ENCODE measurements around the gene ACACB.

ACACB gene

DNA sequence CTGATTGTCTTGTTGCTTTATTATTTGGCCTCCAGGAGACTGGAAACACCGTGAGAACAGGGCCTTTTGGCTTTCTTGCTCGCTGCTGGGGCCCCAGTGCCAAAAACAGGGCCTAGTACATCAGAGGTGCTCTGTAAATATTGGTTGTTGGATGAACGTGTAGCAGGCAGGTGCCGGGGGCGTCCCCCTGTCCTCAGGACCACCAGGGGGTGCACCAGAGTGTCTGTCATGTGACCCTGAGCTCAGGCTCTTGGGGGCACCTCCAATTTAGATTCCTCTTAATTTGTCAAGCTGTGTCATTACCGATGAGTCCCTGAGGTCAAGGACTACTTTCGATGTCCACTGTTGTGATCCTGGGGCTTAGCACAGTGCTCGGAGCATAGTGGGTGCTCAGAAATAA is 87.1 kb downstream of the ACACB start:
- H3K4me1 ChIP-seq (ENCODE audit: insufficient read depth, low read length, severe bottlenecking), result no peaks in the 10 kb centered on the region
- no peaks in the 10 kb centered on the region for H3K36me3 ChIP-seq (ENCODE audit: insufficient read depth, low read length)
- H3K9ac ChIP-seq (ENCODE audit: low read length), result no peak overlapping the region
- H3K27ac ChIP-seq (ENCODE audit: low read depth, low read length, poor library complexity, severe bottlenecking), result no peak overlapping the region
- no peaks in the 10 kb centered on the region for H3K9me2 ChIP-seq (ENCODE audit: low read depth, low read length)
- TF ChIP-seq, protein P1, sequence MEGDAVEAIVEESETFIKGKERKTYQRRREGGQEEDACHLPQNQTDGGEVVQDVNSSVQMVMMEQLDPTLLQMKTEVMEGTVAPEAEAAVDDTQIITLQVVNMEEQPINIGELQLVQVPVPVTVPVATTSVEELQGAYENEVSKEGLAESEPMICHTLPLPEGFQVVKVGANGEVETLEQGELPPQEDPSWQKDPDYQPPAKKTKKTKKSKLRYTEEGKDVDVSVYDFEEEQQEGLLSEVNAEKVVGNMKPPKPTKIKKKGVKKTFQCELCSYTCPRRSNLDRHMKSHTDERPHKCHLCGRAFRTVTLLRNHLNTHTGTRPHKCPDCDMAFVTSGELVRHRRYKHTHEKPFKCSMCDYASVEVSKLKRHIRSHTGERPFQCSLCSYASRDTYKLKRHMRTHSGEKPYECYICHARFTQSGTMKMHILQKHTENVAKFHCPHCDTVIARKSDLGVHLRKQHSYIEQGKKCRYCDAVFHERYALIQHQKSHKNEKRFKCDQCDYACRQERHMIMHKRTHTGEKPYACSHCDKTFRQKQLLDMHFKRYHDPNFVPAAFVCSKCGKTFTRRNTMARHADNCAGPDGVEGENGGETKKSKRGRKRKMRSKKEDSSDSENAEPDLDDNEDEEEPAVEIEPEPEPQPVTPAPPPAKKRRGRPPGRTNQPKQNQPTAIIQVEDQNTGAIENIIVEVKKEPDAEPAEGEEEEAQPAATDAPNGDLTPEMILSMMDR (IDR thresholded peaks at IDR 0.05; ENCODE audit: low read length), result no peak
- TF ChIP-seq EZH2 (IDR thresholded peaks at IDR 0.05; ENCODE audit: borderline replicate concordance, low read length), result no peak
- no peaks in the 10 kb centered on the region for H3F3A ChIP-seq (ENCODE audit: insufficient read depth, low read length)
- no peaks in the 10 kb centered on the region for H4K20me1 ChIP-seq (ENCODE audit: insufficient read depth, low read length)
- H3K9me3 ChIP-seq (ENCODE audit: low read length), result no peaks in the 10 kb centered on the region
- H3K4me2 ChIP-seq (ENCODE audit: low read length), result no peak overlapping the region
- H2AFZ ChIP-seq (ENCODE audit: low read length), result no peak overlapping the region
- H3K79me2 ChIP-seq (ENCODE audit: insufficient read depth, low read length), result no peaks in the 10 kb centered on the region
- no peak overlapping the region for H3K4me3 ChIP-seq (ENCODE audit: low read depth, low read length, poor library complexity, severe bottlenecking)
- no peaks in the 10 kb centered on the region for H3K27me3 ChIP-seq (ENCODE audit: insufficient read depth, low read length)

DNA sequence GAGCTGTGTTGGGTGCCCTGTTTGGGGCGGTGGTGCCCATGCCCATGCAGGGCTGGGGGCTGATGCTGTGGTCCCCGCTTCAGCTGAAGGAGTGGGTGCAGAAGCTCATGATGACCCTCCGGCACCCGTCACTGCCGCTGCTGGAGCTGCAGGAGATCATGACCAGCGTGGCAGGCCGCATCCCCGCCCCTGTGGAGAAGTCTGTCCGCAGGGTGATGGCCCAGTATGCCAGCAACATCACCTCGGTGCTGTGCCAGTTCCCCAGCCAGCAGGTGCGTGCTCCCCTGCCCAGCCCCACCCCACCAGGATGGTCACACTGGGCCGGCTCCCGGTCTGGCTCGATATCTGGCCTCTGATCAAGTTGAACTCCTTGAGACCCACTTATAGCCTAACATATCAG is 92.7 kb downstream of the ACACB start:
- Histone ChIP-seq H3K36me3 (ENCODE audit: insufficient read depth, low read length) (no peaks in the 10 kb centered on the region), H2AFZ (ENCODE audit: low read length) (no peak overlapping the region), H3K4me1 (ENCODE audit: insufficient read depth, low read length, severe bottlenecking) (no peaks in the 10 kb centered on the region), H4K20me1 (ENCODE audit: insufficient read depth, low read length) (no peaks in the 10 kb centered on the region), H3K9me2 (ENCODE audit: low read depth, low read length) (no peaks in the 10 kb centered on the region), H3K4me3 (ENCODE audit: low read depth, low read length, poor library complexity, severe bottlenecking) (no peak overlapping the region), H3K27me3 (ENCODE audit: insufficient read depth, low read length) (no peaks in the 10 kb centered on the region), H3K9me3 (ENCODE audit: low read length) (no peaks in the 10 kb centered on the region), H3K9ac (ENCODE audit: low read length) (no peak overlapping the region), H3K27ac (ENCODE audit: low read depth, low read length, poor library complexity, severe bottlenecking) (no peak overlapping the region), H3F3A (ENCODE audit: insufficient read depth, low read length) (no peaks in the 10 kb centered on the region), H3K79me2 (ENCODE audit: insufficient read depth, low read length) (no peaks in the 10 kb centered on the region), H3K4me2 (ENCODE audit: low read length) (no peak overlapping the region)
- no peak for TF ChIP-seq EZH2 (IDR thresholded peaks at IDR 0.05; ENCODE audit: borderline replicate concordance, low read length)
- TF ChIP-seq, protein P1 (IDR thresholded peaks at IDR 0.05; ENCODE audit: low read length), result no peak

DNA sequence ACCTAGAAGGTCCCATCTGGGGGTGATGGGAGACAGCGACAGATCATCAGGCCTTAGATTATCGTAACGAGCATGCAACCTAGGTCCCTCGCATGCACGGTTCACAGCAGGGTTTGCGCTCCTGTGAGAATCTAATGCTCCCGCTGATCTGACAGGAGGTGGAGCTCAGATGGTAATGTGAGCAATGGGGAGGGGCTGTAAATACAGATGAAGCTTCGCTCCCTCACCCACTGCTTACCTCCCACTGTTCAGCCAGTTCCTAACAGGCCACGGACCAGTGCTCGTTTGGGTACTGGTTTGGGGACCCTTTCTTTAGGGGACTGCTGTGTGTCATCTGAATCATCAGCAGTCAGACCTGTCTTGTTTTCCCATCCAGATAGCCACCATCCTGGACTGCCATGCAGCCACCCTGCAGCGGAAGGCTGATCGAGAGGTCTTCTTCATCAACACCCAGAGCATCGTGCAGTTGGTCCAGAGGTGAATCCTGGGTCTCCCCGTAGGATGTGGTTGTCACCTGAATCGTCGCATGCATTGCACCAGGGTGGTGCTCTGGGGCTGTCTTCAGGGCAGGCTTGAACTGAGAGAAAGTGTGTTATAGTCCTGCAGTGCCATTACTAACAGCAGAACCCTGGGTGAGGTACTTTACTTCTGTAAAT is 96.2 kb downstream of the ACACB start:
- Histone ChIP-seq H3K36me3 (ENCODE audit: insufficient read depth, low read length) (no peaks in the 10 kb centered on the region), H3K27ac (ENCODE audit: low read depth, low read length, poor library complexity, severe bottlenecking) (no peak overlapping the region), H3K9ac (ENCODE audit: low read length) (no peak overlapping the region), H3K79me2 (ENCODE audit: insufficient read depth, low read length) (no peaks in the 10 kb centered on the region), H3K4me2 (ENCODE audit: low read length) (no peak overlapping the region), H3F3A (ENCODE audit: insufficient read depth, low read length) (no peaks in the 10 kb centered on the region), H2AFZ (ENCODE audit: low read length) (no peak overlapping the region), H3K9me2 (ENCODE audit: low read depth, low read length) (no peaks in the 10 kb centered on the region), H3K4me1 (ENCODE audit: insufficient read depth, low read length, severe bottlenecking) (no peaks in the 10 kb centered on the region), H3K27me3 (ENCODE audit: insufficient read depth, low read length) (no peaks in the 10 kb centered on the region), H3K9me3 (ENCODE audit: low read length) (no peaks in the 10 kb centered on the region), H3K4me3 (ENCODE audit: low read depth, low read length, poor library complexity, severe bottlenecking) (no peak overlapping the region), H4K20me1 (ENCODE audit: insufficient read depth, low read length) (no peaks in the 10 kb centered on the region)
- TF ChIP-seq EZH2 (IDR thresholded peaks at IDR 0.05; ENCODE audit: borderline replicate concordance, low read length), result no peak
- TF ChIP-seq, protein P1 (IDR thresholded peaks at IDR 0.05; ENCODE audit: low read length), result no peak

All from OCI-LY1 (cell line).